Activated gamma-delta T cell treated with Interleukin-2 at 50 U/mL for 16 hours (primary cell): ENCODE measurements around the gene DUSP22.

Experiments
- DNase-seq: peaks from one replicate; pipeline ENCODE4 v3.0.0-alpha.2; 2020

The DUSP22 gene

GRCh38 chr6:354631-355280, 62.5 kb downstream of the DUSP22 start:
- DNase-seq: no peak

- DNase-seq: no peak
Measured at GRCh38 chr6:355373-356208, 63.3 kb downstream of the DUSP22 start.

GRCh38 chr6:356828-357251, 64.6 kb downstream of the DUSP22 start:
- DNase-seq: no peak

DNA sequence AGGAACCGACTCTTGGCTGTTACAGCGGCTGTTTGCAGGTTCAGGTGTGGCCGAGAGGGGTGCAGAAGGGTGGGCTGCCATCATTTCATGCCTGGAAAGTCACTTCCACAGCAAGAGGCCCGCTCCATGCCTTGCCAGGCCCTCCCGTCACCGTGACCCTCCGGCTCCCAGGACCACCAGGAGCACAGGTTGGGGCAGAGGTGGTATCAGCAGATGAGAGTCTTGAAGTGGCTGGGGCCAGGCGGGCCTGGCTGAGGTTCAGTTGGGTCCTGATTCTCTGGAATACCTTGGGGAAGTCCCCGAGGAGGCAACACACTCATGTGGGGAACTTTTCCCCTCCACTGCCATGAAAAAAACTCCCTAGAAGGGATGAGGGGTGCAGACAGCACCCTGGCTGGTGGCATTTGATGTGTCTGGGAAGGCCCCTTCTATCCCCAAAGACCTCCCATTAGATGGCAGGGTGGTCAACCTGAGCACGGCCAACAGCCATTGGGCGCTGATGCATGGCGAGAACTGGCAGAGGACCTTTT, 65.0 kb downstream of the DUSP22 start:
- DNase-seq: no peak

GRCh38 chr6:357791-358341, 65.6 kb downstream of the DUSP22 start:
- no peak for DNase-seq

DNA sequence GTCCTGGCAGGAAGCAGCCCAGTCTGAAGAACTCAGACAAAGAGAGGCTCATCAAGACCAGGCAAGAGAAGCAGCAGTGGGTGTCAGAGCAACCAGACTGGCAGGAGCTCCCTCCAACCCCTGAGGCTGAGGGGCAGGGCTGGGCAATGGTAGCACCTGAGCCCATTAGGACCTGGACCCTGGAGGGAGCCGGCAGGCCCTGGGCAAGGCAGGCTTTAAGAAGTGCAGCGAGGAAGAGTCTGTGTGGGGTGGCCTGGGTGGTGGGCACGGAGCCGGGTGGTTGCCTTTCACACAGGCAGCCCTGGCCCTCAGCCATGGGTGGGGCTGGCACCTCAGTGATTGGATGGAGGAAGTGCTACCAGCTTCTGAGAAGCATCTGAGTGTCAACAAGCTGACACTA, 66.1 kb downstream of the DUSP22 start:
- DNase-seq: no peak

DNA sequence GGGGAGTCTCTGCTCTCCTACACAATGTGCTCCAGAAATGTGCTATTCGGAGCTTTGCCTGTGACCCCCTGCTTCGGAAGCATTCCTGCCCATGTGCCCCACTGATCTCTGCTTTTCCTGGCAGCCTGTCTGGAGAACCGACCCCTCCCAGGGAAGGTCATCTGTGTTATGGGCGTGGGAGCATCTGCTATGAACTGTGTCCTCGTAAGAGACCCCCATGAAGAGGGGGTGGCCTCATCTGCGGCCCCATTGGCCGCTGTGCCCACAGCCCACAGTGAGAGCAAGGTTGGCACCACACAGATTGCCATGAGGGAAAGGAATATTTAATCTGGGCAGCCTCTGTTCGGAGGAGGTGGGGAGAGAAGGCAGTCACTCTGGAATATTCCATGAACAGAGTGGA, 66.6 kb downstream of the DUSP22 start:
- DNase-seq: no peak

DNA sequence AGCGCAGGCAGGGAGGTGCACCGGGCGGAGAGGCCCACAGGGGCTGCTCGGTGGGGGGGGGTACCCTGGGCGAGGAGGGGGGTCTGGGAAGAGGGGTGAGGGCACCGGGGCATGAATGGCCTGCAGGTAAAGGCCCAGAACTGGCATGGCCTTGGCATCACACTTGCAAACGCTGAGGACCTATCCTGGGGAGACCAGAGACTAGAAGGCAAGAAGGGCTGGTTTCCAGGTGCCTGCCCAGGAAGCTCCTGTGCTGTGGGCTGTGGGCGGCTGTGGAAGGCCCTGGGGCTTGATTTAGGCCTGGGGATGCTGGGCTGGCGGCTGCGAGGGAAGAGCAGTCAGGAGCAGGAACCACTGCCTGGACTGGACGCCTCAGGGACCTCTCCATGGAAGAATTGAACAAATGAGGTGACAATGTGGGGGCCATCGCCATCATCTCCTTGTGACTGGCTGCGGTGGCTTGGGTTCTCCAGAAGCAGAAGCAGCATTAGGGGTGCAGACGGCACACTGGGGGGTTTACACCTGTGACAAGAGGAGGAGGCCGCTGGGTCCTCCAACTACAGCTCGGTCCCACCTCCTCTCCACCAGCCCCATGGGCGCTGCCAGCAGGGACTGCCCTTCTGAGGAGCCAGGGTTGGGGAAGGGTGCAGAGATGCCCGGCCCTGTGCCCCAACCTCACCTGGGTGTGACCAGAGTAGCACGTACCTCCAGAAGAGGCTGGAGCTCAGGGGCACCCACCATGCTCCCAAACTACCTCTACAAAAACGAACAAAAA, 67.2 kb downstream of the DUSP22 start:
- DNase-seq: no peak

DNA sequence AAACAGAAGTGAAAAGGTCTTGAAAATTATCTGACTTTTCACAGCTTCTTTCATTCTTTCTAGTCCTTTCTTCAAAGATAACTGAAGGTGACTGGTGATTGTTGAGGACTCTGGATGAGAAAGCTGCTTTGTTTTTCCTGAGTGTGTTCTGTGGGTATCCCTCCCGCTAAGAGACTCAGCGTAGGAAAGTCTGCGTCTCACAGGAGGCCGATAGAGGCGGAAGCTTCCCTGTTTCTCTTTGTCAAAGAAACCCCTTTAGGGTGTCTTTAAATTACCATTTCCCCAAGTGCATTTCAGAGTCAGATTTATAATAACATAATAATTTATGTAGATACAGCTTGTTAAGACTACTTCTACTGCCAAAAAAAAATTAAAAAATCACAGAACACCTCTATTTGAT, 68.1 kb downstream of the DUSP22 start:
- no peak for DNase-seq

GRCh38 chr6:360764-361373, 68.6 kb downstream of the DUSP22 start:
- DNase-seq: no peak

GRCh38 chr6:361411-362132, 69.3 kb downstream of the DUSP22 start:
- no peak for DNase-seq

DNA sequence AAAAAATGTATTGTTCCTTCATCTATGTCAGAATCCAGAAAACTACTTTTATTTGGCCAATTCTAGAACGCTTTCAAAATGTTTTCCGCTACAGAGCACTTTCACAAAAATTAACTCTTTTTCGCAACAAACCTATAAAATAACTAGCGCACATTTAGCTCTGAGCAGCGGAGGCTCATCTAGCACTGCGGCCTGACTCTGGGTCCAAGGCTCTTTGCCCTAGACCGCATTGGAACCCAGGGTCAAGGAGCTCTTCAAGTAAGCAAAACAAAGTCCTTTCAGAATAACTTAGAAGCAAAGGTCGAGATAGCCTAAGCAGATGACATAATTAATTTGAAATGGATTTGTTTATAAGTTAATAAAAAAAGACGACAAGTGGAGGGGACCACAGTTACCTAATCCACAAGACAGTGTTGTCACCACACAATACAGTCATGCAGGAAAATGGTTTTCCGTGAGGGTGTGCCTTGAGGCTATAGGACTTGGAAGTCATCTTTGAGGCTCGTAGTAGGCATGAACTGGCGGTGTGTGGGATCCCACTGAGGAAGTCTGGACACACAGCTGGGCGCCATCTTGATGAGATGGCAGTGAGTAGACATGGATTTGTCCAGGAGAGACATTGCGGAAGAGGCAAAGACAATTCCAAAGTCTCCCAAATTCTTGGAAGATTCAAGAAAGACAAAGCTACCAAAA, 70.1 kb downstream of the DUSP22 start:
- DNase-seq: no peak

GRCh38 chr6:362924-363249, 70.6 kb downstream of the DUSP22 start:
- no peak for DNase-seq

DNA sequence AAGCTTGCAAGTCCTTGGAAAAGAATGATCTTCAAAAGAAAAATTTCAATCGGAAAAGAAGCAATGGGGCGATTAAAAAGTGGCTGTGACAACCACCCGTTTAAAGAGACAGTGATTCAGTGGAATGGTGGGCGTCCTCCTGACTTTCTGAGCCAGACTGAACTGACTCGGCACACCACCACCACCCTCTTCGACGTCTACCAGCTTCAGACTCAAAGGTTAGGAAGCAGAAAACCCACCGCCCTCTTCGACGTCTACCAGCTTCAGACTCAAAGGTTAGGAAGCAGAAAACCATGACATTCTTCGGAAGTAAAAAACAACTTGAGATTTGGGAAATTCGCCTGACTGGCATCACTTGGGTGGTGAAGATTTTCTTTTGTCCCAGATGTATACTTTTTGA, 71.0 kb downstream of the DUSP22 start:
- DNase-seq: no peak

GRCh38 chr6:363909-364308, 71.6 kb downstream of the DUSP22 start:
- no peak for DNase-seq

GRCh38 chr6:364609-365540, 72.6 kb downstream of the DUSP22 start:
- DNase-seq: no peak

- DNase-seq: no peak
Measured at GRCh38 chr6:365835-366234, 73.5 kb downstream of the DUSP22 start.

DNA sequence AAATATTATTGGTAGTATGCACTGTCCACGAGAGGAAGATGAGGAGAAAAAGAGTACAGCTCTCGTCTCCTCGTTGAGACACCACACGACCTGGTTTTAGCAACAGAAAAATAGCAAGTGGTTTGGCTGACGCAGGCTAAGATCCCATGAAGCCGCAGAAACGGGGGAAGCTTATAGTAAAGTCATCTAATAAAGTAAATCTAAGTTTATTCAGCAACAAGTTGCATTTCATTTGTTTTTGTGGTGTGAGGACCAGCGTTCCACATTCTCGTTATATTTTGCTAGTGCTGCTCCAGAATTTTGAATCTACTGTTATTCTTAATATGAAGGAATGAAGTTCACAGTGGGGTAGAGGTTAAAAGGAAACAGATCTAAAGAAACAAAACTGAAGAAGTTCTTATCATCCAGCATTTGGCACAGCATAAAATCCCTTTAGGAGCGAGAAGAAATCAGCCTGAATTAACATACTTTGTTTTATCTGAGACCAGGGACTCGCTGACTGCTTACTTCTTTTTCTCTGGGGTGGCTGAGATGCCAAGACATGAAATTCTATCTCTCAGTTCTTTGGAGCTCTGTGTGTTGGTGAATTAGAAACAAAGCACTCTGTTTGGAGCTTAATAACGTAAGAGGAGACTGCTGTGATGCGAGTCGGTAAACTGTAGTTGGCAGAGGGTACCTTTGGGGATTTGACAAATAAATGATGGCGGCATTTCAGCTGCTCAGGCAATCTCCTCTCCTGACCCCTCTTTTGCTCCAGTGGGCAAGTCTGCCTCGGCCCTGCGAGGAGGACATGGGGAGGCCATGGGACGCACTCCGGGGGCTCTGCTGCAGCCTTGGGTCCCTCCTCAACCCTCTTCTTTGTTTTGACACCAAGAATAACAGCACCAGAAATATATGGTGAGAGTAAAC, 74.4 kb downstream of the DUSP22 start:
- no peak for DNase-seq

DNA sequence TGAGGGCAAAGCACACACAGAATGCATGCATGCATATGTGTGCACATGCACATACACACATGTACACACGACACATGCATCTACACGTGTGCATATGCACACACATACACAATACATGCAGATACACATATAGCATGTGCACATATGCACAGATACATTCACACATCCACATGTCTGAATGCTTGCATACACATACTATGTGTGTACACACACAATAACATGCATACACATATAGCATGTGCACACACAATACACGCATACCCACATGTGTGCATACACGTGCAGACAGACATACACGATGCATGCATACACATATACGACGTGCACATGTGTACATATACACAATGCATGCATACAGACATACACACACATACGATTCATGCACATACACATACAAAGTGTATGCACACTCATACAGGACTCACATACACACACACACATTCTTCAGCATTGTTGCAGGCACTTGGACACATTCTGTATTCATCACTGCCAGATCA, 75.1 kb downstream of the DUSP22 start:
- no peak for DNase-seq
